Measurements from ENCODE around the gene SCN5A. TPM values are rescaled to one million over a fixed set of nuclear protein-coding genes. Genes with fewer than 3 reads are reported as not detected.

Gene SCN5A
- total RNA-seq, 2 experiments from 2014 or later, result 0.08 to 0.37 TPM

DNA sequence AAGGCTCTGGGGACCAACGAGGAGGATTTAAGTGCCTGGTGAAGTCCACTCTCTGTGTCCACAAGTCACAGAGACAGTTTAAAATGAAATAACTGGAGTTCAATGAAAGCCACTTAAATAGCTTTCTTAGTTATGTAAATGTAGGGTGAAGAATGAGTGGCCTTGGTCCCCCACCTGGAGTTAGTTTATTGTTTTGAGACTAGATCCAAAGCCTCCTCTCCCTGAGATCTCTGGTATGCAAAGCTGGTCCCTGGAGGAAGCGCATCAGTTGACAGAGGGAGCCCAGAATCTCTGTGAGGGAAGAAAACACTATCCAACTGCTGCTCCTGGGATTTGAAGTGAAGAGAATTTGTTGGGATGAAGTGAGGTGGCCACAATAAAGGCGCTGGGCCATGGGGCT, 112.8 kb downstream of the SCN5A start:
- Mint-ChIP-seq H3K27ac (no peak overlapping the region), H3K9me3 (ENCODE audit: insufficient read depth) (no peaks in the 10 kb centered on the region), H3K27me3 (ENCODE audit: low read depth) (no peaks in the 10 kb centered on the region), H3K36me3 (ENCODE audit: low read depth) (peaks cover 5% of the 10 kb centered on the region), H3K4me3 (no peak overlapping the region), H3K4me1 (ENCODE audit: low read depth) (no peaks in the 10 kb centered on the region)
- ATAC-seq (no peak), DNase-seq (no peak)
- CTCF ChIA-PET, result no interaction called here
- POLR2A ChIA-PET, result no interaction called here

- ATAC-seq, result no peak
- POLR2A ChIA-PET, result no interaction called here
- DNase-seq, result no peak
- H3K9me3 Mint-ChIP-seq (ENCODE audit: insufficient read depth), result no peaks in the 10 kb centered on the region
- no peaks in the 10 kb centered on the region for H3K4me1 Mint-ChIP-seq (ENCODE audit: low read depth)
- CTCF ChIA-PET, result interaction anchor here (1.1 to 1.4 kb wide), 2 partner anchors 14 to 121 kb away, joined by 4 to 7 read pairs; no protein-coding TSS in a partner anchor
- H3K27ac Mint-ChIP-seq, result no peak overlapping the region
- H3K4me3 Mint-ChIP-seq, result no peak overlapping the region
- H3K36me3 Mint-ChIP-seq (ENCODE audit: low read depth), result peaks cover 11% of the 10 kb centered on the region
- H3K27me3 Mint-ChIP-seq (ENCODE audit: low read depth), result no peaks in the 10 kb centered on the region
Measured at GRCh38 chr3:38534604-38535003, 114.9 kb downstream of the SCN5A start.

DNA sequence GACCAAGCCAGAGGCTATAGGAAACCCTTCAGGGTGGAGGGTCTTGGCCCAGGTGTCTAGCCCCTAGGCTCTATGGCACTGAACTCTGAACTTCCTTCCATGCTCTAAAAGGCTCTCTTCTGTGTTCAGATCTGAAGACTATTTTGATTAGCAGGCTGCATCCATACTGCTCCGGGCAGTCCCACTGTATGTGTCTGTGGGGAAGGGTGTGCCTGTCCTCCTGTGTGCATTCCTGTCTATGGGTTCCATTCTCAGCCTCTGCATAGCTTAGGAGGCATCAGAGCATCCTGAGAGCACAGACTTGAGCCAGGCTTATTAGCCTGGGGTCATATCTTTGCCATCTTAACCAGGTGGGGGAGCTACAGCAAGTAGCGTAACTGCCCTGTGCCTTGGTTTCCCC, 115.3 kb downstream of the SCN5A start:
- no peaks in the 10 kb centered on the region for H3K27me3 Mint-ChIP-seq (ENCODE audit: low read depth)
- ChIA-PET CTCF (interaction anchor here (1.1 to 1.4 kb wide), 2 partner anchors 13 to 121 kb away, joined by 4 to 7 read pairs; no protein-coding TSS in a partner anchor), POLR2A (no interaction called here)
- DNase-seq, result no peak
- H3K27ac Mint-ChIP-seq, result no peak overlapping the region
- H3K9me3 Mint-ChIP-seq (ENCODE audit: insufficient read depth), result no peaks in the 10 kb centered on the region
- no peak for ATAC-seq
- no peak overlapping the region for H3K4me3 Mint-ChIP-seq
- peaks cover 11% of the 10 kb centered on the region for H3K36me3 Mint-ChIP-seq (ENCODE audit: low read depth)
- H3K4me1 Mint-ChIP-seq (ENCODE audit: low read depth), result no peaks in the 10 kb centered on the region

- no peak overlapping the region for H3K4me3 Mint-ChIP-seq
- DNase-seq, result no peak
- no peaks in the 10 kb centered on the region for H3K9me3 Mint-ChIP-seq (ENCODE audit: insufficient read depth)
- H3K36me3 Mint-ChIP-seq (ENCODE audit: low read depth), result peaks cover 11% of the 10 kb centered on the region
- ChIA-PET CTCF (interaction anchor here (1.4 to 1.8 kb wide), 2 partner anchors 12 kb away, joined by 7 to 9 read pairs; no protein-coding TSS in a partner anchor), POLR2A (no interaction called here)
- no peak for ATAC-seq
- no peak overlapping the region for H3K27ac Mint-ChIP-seq
- no peaks in the 10 kb centered on the region for H3K4me1 Mint-ChIP-seq (ENCODE audit: low read depth)
- H3K27me3 Mint-ChIP-seq (ENCODE audit: low read depth), result no peaks in the 10 kb centered on the region
Measured at GRCh38 chr3:38533285-38533976, 116.1 kb downstream of the SCN5A start.

- POLR2A ChIA-PET, result no interaction called here
- Mint-ChIP-seq H3K36me3 (ENCODE audit: low read depth) (peaks cover 18% of the 10 kb centered on the region), H3K27ac (no peak overlapping the region), H3K9me3 (ENCODE audit: insufficient read depth) (no peaks in the 10 kb centered on the region), H3K27me3 (ENCODE audit: low read depth) (no peaks in the 10 kb centered on the region), H3K4me1 (ENCODE audit: low read depth) (no peaks in the 10 kb centered on the region), H3K4me3 (no peak overlapping the region)
- DNase-seq, result no peak
- CTCF ChIA-PET, result interaction anchor here (1.8 kb wide), 1 partner anchor 11 kb away, joined by 9 read pairs; no protein-coding TSS in a partner anchor
- no peak for ATAC-seq
Measured at GRCh38 chr3:38532529-38532928, 117.0 kb downstream of the SCN5A start.

GRCh38 chr3:38528457-38528856, 121.0 kb downstream of the SCN5A start:
- no peak for DNase-seq
- Mint-ChIP-seq H3K36me3 (ENCODE audit: low read depth) (peaks cover 32% of the 10 kb centered on the region), H3K27ac (no peak overlapping the region), H3K4me3 (no peak overlapping the region), H3K4me1 (ENCODE audit: low read depth) (no peaks in the 10 kb centered on the region), H3K27me3 (ENCODE audit: low read depth) (no peaks in the 10 kb centered on the region), H3K9me3 (ENCODE audit: insufficient read depth) (no peaks in the 10 kb centered on the region)
- ChIA-PET POLR2A (no interaction called here), CTCF (no interaction called here)
- ATAC-seq, result no peak

DNA sequence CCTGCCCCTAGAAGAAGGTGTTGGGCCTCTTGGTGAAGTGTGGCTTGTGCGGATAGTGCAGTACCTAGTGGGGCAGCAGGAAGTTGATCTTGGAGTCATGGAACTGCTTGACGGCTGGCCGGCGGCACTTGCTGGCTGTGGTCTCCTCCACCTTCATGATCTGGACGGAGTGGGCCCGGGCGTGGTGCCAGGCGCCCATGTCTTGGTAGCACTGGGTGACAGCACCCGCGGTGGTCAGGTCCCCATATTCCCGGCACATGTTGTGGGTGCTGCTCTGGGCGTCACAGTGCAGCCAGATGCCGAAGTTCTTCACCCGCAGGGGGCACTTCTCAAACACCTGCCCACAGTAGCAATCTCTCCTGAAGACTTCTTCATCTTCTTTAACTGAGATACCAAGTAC, 122.7 kb downstream of the SCN5A start:
- CTCF ChIA-PET, result interaction anchor here (1.7 kb wide), 1 partner anchor 31 kb away, joined by 4 read pairs; the partner anchor contains the start of gene EXOG
- POLR2A ChIA-PET, result no interaction called here
- H3K4me1 Mint-ChIP-seq (ENCODE audit: low read depth), result no peaks in the 10 kb centered on the region
- ATAC-seq, result no peak
- H3K36me3 Mint-ChIP-seq (ENCODE audit: low read depth), result peaks cover 34% of the 10 kb centered on the region
- DNase-seq, result no peak
- H3K4me3 Mint-ChIP-seq, result no peak overlapping the region
- H3K9me3 Mint-ChIP-seq (ENCODE audit: insufficient read depth), result no peaks in the 10 kb centered on the region
- H3K27ac Mint-ChIP-seq, result no peak overlapping the region
- no peaks in the 10 kb centered on the region for H3K27me3 Mint-ChIP-seq (ENCODE audit: low read depth)

GRCh38 chr3:38524141-38524739, 125.2 kb downstream of the SCN5A start:
- ATAC-seq, result no peak
- Mint-ChIP-seq H3K4me1 (ENCODE audit: low read depth) (peaks cover 22% of the 10 kb centered on the region), H3K27me3 (ENCODE audit: low read depth) (no peaks in the 10 kb centered on the region), H3K36me3 (ENCODE audit: low read depth) (peaks cover 32% of the 10 kb centered on the region), H3K27ac (no peak overlapping the region), H3K4me3 (no peak overlapping the region), H3K9me3 (ENCODE audit: insufficient read depth) (no peaks in the 10 kb centered on the region)
- ChIA-PET POLR2A (no interaction called here), CTCF (interaction anchor here (1.2 to 8.8 kb wide), 4 partner anchors 44 to 476 kb away, joined by 3 to 190 read pairs (median 6); no protein-coding TSS in a partner anchor)
- DNase-seq, result no peak

- CTCF ChIA-PET, result interaction anchor here (0.6 to 8.8 kb wide), 42 partner anchors 8 to 766 kb away, joined by 3 to 190 read pairs (median 7); partner anchors contain the start of genes EXOG, OXSR1 and XYLB
- peaks cover 35% of the 10 kb centered on the region for H3K36me3 Mint-ChIP-seq (ENCODE audit: low read depth)
- H3K9me3 Mint-ChIP-seq (ENCODE audit: insufficient read depth), result no peaks in the 10 kb centered on the region
- H3K4me3 Mint-ChIP-seq, result no peak overlapping the region
- H3K4me1 Mint-ChIP-seq (ENCODE audit: low read depth), result peaks cover 35% of the 10 kb centered on the region
- no peaks in the 10 kb centered on the region for H3K27me3 Mint-ChIP-seq (ENCODE audit: low read depth)
- no peak for ATAC-seq
- H3K27ac Mint-ChIP-seq, result no peak overlapping the region
- POLR2A ChIA-PET, result interaction anchor here (0.6 to 1.9 kb wide), 3 partner anchors 19 to 889 kb away, joined by 4 to 8 read pairs (median 5); partner anchors contain the start of gene EXOG
- DNase-seq, result no peak
Measured at GRCh38 chr3:38522002-38522401, 127.5 kb downstream of the SCN5A start.

DNA sequence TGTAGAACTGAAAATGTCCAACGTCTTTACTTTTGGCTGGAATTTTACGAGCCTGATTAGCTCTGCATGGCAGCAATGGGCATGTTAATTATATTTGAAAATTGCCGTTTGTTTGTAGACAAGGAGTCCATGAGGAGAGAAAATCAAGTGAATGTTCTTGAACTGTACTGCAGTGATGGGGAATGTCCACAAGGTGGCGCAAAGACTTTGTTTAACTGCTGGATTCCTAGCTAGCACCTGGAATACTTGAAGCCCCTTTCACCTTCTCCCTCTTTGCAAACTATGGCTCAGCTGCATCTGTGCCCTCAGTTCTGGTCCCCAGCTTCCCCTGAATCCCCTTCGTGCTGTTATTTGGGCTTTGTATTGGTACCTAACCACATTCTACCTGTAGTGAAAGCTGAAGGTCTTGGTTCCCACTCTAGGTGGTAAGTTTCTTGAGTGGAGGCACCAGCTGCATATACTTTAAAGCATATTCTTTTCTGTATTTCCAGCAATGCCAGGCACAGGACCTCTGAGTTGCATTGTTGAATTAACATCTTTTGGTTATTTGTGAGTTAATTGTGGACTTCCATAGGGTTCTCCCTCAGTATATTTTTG, 128.0 kb downstream of the SCN5A start:
- DNase-seq (peak; percentile 75), ATAC-seq (peak; percentile 59)
- no peak overlapping the region for H3K27ac Mint-ChIP-seq
- H3K36me3 Mint-ChIP-seq (ENCODE audit: low read depth), result peaks cover 40% of the 10 kb centered on the region
- no peaks in the 10 kb centered on the region for H3K9me3 Mint-ChIP-seq (ENCODE audit: insufficient read depth)
- peaks cover 35% of the 10 kb centered on the region for H3K4me1 Mint-ChIP-seq (ENCODE audit: low read depth)
- no peak overlapping the region for H3K4me3 Mint-ChIP-seq
- ChIA-PET POLR2A (interaction anchor here (0.7 to 1.9 kb wide), 2 partner anchors 20 to 25 kb away, joined by 4 to 8 read pairs; partner anchors contain the start of gene EXOG), CTCF (interaction anchor here (0.6 to 8.8 kb wide), 49 partner anchors 9 to 767 kb away, joined by 3 to 190 read pairs (median 6); partner anchors contain the start of genes DLEC1, EXOG, OXSR1 and XYLB)
- no peaks in the 10 kb centered on the region for H3K27me3 Mint-ChIP-seq (ENCODE audit: low read depth)

GRCh38 chr3:38519651-38520050, 129.8 kb downstream of the SCN5A start:
- no peaks in the 10 kb centered on the region for H3K9me3 Mint-ChIP-seq (ENCODE audit: insufficient read depth)
- peak overlapping the region; percentile 50 for H3K4me3 Mint-ChIP-seq
- ChIA-PET CTCF (interaction anchor here (1.0 to 8.8 kb wide), 12 partner anchors 10 to 769 kb away, joined by 4 to 190 read pairs (median 20); partner anchors contain the start of genes EXOG and XYLB), POLR2A (no interaction called here)
- H3K4me1 Mint-ChIP-seq (ENCODE audit: low read depth), result peaks cover 35% of the 10 kb centered on the region
- DNase-seq, result peak; percentile 72
- H3K27me3 Mint-ChIP-seq (ENCODE audit: low read depth), result no peaks in the 10 kb centered on the region
- peaks cover 37% of the 10 kb centered on the region for H3K36me3 Mint-ChIP-seq (ENCODE audit: low read depth)
- H3K27ac Mint-ChIP-seq, result peak overlapping the region; percentile 83
- ATAC-seq, result peak; percentile 87

Measured in activated CD8-positive, alpha-beta T cell treated with anti-CD3 and anti-CD28 coated beads, Interleukin-2, amount 10 ng/mL, durations not matched to agents 7 days and 5 days (primary cell).